Measurements from ENCODE around the gene HABP2.

HABP2 gene

DNA sequence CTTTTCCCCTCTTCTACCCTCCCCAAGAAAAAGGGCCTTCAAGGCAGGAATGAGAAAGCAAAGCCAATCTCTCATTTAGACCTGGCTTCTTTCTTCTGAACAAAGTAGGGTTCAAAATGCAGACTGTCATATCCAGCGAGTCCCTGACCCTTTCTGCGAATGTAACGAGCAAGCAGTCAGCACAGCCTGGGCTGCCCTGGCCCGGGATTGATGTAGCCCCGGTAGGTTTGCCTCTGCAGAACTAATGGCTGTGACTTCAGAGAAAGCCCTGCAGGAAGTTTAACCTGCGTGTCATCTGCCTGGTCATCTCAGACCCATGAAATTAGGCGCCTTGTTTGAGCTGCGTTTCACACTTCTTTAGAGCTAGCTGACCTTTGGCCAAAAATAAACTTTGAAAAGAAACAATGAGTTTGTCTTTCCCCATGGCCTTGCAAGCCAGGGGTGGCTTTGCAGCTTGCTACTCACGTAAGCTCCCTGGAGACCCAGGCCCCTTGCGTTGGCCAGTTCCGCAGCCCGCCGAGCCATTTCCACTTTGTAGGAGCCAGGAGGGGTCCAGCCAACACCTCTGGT is 36.4 kb downstream of the HABP2 start:
- no peak for DNase-seq (ENCODE audit: low read depth)
- H3K4me3 ChIP-seq (ENCODE audit: low read length) = no peak overlapping the region
- TF ChIP-seq CTCF (conservative IDR thresholded peaks at IDR 0.05; ENCODE audit: low read depth, low read length) = no peak

DNA sequence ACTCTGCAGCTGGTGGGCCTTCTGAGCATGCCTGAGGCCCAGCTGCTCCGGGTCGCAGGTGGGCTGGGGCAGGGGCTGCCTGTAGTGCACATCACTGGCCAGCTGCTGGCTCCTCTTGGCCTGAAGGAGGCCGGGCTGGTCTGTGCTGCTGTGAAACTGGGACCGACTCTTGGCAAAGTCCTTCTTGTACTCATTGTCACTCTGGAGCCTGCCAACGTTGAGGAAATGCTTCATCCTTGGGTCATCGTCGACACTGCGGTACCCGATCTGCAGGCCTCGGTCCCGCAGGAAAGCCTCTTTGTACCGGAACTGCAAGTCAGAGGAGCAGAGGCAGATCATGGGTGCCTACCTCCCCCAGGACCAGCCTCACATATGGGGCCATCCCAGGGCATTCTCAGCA is 37.7 kb downstream of the HABP2 start:
- H3K4me3 ChIP-seq (ENCODE audit: low read length) = no peak overlapping the region
- no peak for DNase-seq (ENCODE audit: low read depth)
- TF ChIP-seq CTCF (conservative IDR thresholded peaks at IDR 0.05; ENCODE audit: low read depth, low read length) = no peak

GRCh38 chr10:113592380-113592779 is 39.5 kb downstream of the HABP2 start:
- no peak for DNase-seq (ENCODE audit: low read depth)
- no peak for TF ChIP-seq CTCF (conservative IDR thresholded peaks at IDR 0.05; ENCODE audit: low read depth, low read length)
- no peak overlapping the region for H3K4me3 ChIP-seq (ENCODE audit: low read length)

DNA sequence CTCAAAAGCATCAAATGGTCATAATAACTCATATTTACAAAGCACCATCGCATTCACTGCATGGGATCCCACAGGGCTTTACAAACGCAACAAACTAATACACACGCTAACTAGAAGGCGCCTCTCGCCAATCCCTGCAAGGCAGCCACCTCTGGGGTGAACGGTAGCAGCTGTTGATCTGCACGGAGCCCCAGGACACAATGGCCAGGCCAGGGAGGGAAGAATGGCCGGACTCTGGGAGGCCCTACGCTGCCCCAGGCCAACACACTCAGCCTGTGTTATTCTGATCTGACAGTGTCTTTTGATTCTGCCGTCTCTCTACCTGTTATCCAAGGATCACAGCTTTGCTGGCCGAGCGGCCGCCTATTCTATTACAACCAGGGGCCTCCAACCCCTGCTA is 41.8 kb downstream of the HABP2 start:
- no peak for DNase-seq (ENCODE audit: low read depth)
- TF ChIP-seq CTCF (conservative IDR thresholded peaks at IDR 0.05; ENCODE audit: low read depth, low read length) = no peak
- H3K4me3 ChIP-seq (ENCODE audit: low read length) = no peak overlapping the region

DNA sequence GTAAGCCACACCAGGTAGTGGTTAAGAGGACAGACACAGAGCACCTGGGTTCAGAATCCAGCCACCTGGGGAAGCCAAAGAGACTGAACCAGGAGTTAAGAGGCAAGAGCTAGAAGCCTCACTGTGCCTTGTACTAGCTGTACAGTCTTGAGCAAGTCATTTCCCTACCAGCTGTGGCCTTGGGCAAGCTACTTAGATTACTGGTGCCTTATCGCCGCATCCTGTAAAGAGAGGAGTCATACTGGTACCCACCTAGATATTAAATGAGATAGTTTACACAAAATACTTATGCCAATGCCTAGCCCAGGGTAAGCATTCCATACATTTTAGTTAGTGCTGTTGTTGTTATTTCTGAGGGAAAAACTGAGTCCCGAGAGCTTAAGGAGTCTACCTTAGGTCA is 47.7 kb downstream of the HABP2 start:
- no peak for DNase-seq (ENCODE audit: low read depth)
- no peak overlapping the region for H3K4me3 ChIP-seq (ENCODE audit: low read length)
- no peak for TF ChIP-seq CTCF (conservative IDR thresholded peaks at IDR 0.05; ENCODE audit: low read depth, low read length)

DNA sequence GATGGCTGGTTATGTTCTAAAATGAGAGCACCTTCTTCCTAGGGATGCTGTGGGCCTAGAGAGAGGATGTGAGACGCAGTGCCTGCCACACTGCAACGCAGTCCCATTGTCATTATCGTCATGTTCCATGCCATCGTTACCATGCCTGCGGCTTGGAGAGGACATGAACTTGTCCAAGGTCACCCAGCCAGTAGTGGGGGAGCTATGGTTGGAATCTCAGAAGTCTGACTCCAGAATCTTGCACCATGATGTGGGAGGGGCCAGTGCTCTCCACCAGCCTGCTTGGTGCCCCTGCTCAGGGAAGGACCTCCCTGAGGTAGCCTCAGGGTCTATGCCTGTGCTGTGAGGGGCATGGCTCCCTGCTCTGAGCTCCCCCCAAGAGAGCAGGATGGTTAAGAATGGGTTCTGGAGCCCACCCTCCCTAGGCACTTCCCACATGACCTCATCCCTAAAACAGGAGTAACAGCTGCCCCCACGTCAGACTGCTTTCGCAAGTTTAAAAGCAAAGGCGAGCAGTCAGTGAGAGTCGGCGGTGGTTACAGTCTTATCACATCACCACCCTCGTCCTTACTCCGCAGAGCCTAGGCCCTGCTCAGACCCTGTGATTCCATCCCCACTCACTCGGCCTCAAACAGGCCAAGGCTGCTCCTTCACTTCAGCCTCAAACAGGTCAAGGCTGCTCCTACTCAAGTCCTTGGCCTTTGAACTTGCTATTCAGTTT is 50.4 kb downstream of the HABP2 start:
- no peak for DNase-seq (ENCODE audit: low read depth)
- H3K4me3 ChIP-seq (ENCODE audit: low read length) = no peak overlapping the region
- no peak for TF ChIP-seq CTCF (conservative IDR thresholded peaks at IDR 0.05; ENCODE audit: low read depth, low read length)

DNA sequence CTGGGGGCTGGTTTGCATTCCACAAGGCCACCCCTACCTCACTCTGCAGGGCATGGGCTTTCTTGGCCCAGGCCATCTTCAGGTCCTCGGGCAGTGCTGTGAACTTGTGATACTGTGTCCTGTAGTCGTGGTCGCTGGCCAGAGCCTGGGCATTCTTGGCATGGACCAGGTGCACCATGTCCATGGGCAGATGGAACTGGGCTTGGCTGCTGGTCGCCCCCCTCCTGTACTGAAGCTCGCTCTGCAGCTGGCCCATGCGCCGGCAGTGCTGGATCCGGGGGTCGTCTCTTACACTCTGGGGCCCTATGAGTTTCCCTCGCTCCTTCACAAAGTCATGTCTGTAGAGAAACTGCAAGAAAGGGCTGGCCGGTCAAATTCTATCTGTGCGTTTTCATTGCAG is 51.7 kb downstream of the HABP2 start:
- no peak for DNase-seq (ENCODE audit: low read depth)
- TF ChIP-seq CTCF (conservative IDR thresholded peaks at IDR 0.05; ENCODE audit: low read depth, low read length) = no peak
- no peak overlapping the region for H3K4me3 ChIP-seq (ENCODE audit: low read length)
